ENCODE measurements around the gene PIAS4.

PIAS4 gene

GRCh38 chr19:4059891-4060620 lies 52.5 kb downstream of the PIAS4 start:
- no peak for TF ChIP-seq CTCF (IDR thresholded peaks at IDR 0.05; ENCODE audit: control insufficient read depth, extremely low read depth, insufficient read depth)
- no peak for DNase-seq (ENCODE audit: low read depth)
- H3K4me3 ChIP-seq (ENCODE audit: low read depth, low read length) = no peak overlapping the region

- no peak for TF ChIP-seq CTCF (IDR thresholded peaks at IDR 0.05; ENCODE audit: control insufficient read depth, extremely low read depth, insufficient read depth)
- peak overlapping the region; percentile 86 for H3K4me3 ChIP-seq (ENCODE audit: low read depth, low read length)
- no peak for DNase-seq (ENCODE audit: low read depth)
Measured at GRCh38 chr19:4060621-4061177, 53.2 kb downstream of the PIAS4 start.

GRCh38 chr19:4061178-4061682 lies 53.7 kb downstream of the PIAS4 start:
- H3K4me3 ChIP-seq (ENCODE audit: low read depth, low read length) = peak overlapping the region; percentile 86
- no peak for TF ChIP-seq CTCF (IDR thresholded peaks at IDR 0.05; ENCODE audit: control insufficient read depth, extremely low read depth, insufficient read depth)
- no peak for DNase-seq (ENCODE audit: low read depth)

GRCh38 chr19:4061683-4062418 lies 54.3 kb downstream of the PIAS4 start:
- DNase-seq (ENCODE audit: low read depth) = peak; percentile 78
- TF ChIP-seq CTCF (IDR thresholded peaks at IDR 0.05; ENCODE audit: control insufficient read depth, extremely low read depth, insufficient read depth) = no peak
- H3K4me3 ChIP-seq (ENCODE audit: low read depth, low read length) = peak overlapping the region; percentile 86

- no peak for DNase-seq (ENCODE audit: low read depth)
- H3K4me3 ChIP-seq (ENCODE audit: low read depth, low read length) = peak overlapping the region; percentile 86
- TF ChIP-seq CTCF (IDR thresholded peaks at IDR 0.05; ENCODE audit: control insufficient read depth, extremely low read depth, insufficient read depth) = no peak
Measured at GRCh38 chr19:4062419-4063368, 55.2 kb downstream of the PIAS4 start.
